Ishikawa (cell line): ENCODE results near the gene ZNF296.

Source experiments
- CEBPB ChIP-seq: IDR thresholded peaks from 2 replicates; pipeline ENCODE4 v1.6.1; 2012
- CREB1 ChIP-seq: IDR thresholded peaks from 2 replicates; pipeline ENCODE4 v1.6.1; 2012; ENCODE audit warnings: low read depth
- EGR1 ChIP-seq: IDR thresholded peaks from 2 replicates; pipeline ENCODE4 v1.6.1; 2012
- EP300 ChIP-seq: IDR thresholded peaks from 2 replicates; pipeline ENCODE4 v1.6.1; 2012; ENCODE audit warnings: borderline replicate concordance
- FOXM1 ChIP-seq: IDR thresholded peaks from 2 replicates; pipeline ENCODE4 v1.6.1; 2012; ENCODE audit warnings: low read depth, borderline replicate concordance
- MAX ChIP-seq: IDR thresholded peaks from 2 replicates; pipeline ENCODE4 v1.6.1; 2012
- NFIC ChIP-seq: IDR thresholded peaks from 2 replicates; pipeline ENCODE4 v1.6.1; 2012
- RAD21 ChIP-seq: IDR thresholded peaks from 2 replicates; pipeline ENCODE4 v1.6.1; 2012; ENCODE audit warnings: low read depth
- REST ChIP-seq: IDR thresholded peaks from 2 replicates; pipeline ENCODE4 v1.6.1; 2012; ENCODE audit warnings: low read depth, mild to moderate bottlenecking
- TAF1 ChIP-seq: IDR thresholded peaks from 2 replicates; pipeline ENCODE4 v1.6.1; 2012; ENCODE audit warnings: low read depth, mild to moderate bottlenecking
- TCF12 ChIP-seq: IDR thresholded peaks from 2 replicates; pipeline ENCODE4 v1.6.1; 2012; ENCODE audit warnings: low read depth
- TEAD4 ChIP-seq: IDR thresholded peaks from 2 replicates; pipeline ENCODE4 v1.6.1; 2012
- USF1 ChIP-seq: IDR thresholded peaks from 2 replicates; pipeline ENCODE4 v1.6.1; 2012
- YY1 ChIP-seq: IDR thresholded peaks from 2 replicates; pipeline ENCODE4 v1.6.1; 2012; ENCODE audit warnings: low read depth
- ZBTB7A ChIP-seq: IDR thresholded peaks from 2 replicates; pipeline ENCODE4 v1.6.1; 2012; ENCODE audit warnings: low read depth

ZNF296 gene

GRCh38 chr19:45099467-45100191 lies 23.4 kb upstream of the ZNF296 start:
- TF ChIP-seq TCF12 (no peak), REST (no peak), USF1 (no peak), MAX (no peak), YY1 (no peak), EGR1 (no peak), TEAD4 (no peak), FOXM1 (no peak), RAD21 (no peak), TAF1 (no peak), NFIC (no peak), ZBTB7A (no peak), CREB1 (no peak)

DNA sequence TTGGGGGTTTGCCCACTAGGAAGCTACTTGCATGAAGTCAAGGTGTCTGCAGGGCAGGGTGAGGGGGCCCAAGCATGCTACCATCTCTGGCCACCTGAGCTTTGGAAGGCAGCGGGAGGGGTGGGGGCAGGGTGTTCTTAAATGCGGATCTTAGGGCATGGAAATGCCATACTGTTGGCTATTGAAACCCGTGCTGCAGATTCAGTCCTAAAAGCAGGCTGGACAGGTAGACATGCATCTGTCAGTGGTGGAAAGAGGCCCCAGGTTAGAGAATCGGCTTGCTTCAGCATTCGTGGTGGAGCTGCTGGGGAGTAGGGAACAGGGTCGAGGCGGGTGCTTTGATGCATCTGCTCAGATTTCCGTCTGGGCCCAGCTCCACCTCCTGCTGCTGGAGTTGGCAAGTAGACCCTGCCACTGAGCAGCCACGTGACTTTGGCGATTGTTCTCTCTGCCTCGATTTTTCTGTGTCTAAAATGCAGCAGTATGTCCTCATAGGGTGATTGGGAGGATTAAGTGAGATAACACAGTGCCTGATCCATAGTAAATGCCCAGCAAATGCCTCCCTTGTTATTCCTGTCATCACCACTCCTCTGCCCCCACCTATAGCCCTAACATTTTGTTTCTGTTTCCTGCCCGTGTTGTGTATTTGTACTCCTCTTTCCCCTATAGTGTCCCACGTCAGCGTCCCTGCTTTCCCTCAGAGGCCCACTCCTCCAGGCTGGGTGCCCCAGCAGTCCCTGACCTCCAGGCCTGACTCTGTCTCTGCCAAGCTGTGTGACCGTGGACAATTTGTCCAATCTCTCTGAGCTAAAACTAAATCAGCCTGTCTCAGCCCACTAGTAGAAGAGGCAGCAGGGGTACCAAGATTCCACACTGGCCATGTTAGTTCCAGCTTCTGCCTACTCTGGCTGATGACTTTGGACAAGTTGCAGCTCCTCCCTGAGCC lies 22.5 kb upstream of the ZNF296 start:
- TF ChIP-seq EP300 (no peak), USF1 (peak; percentile 82)

GRCh38 chr19:45097776-45098520 lies 21.7 kb upstream of the ZNF296 start:
- TF ChIP-seq RAD21: no peak
- TF ChIP-seq TEAD4: no peak
- TF ChIP-seq NFIC: no peak
- no peak for TF ChIP-seq EGR1
- no peak for TF ChIP-seq EP300
- TF ChIP-seq ZBTB7A: no peak
- no peak for TF ChIP-seq TCF12
- TF ChIP-seq MAX: no peak
- TF ChIP-seq TAF1: no peak
- TF ChIP-seq CEBPB: no peak

DNA sequence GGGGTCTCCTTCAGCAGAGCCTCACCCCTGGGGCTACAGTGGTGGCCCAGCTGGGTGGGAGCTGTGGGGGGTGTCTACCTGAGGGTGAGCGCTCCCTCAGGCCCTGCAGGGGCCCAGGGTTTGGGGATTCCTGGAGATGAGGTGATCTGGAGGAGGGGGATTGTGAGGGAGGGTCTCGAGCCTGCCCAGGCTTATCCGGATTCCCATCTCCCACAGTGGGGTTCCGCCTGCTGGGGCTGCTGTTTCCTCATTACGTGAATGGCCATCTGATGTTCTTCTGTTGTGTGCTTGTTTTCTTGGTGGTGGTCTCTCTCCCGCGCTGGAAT lies 21.1 kb upstream of the ZNF296 start:
- TF ChIP-seq MAX (no peak), USF1 (no peak), REST (no peak), RAD21 (no peak), TCF12 (no peak), EP300 (no peak), ZBTB7A (no peak), NFIC (no peak), EGR1 (no peak), CREB1 (no peak), FOXM1 (no peak)

- TF ChIP-seq TAF1: no peak
- no peak for TF ChIP-seq FOXM1
- TF ChIP-seq EP300: no peak
- TF ChIP-seq MAX: no peak
- TF ChIP-seq CEBPB: no peak
- TF ChIP-seq TEAD4: no peak
- no peak for TF ChIP-seq NFIC
- no peak for TF ChIP-seq CREB1
- TF ChIP-seq REST: no peak
- no peak for TF ChIP-seq EGR1
These were observed 20.4 kb upstream of the ZNF296 start for GRCh38 chr19:45096700-45097099.
